GM19025 (cell line): ENCODE results near the gene CPLX1.
"Not testable (repeated sequence)": the region's sequence is repeated elsewhere in the genome, so short reads cannot be mapped to it uniquely, and the experiment has no call there.

Experiments used
- ATAC-seq: cut with Tn5 transposase; IDR thresholded peaks from one replicate; pipeline ENCODE4 v1.9.1; 2021; ENCODE audit warnings: mild to moderate bottlenecking, low read depth, moderate library complexity; ENCODE audit not compliant: unreplicated experiment

Gene CPLX1

DNA sequence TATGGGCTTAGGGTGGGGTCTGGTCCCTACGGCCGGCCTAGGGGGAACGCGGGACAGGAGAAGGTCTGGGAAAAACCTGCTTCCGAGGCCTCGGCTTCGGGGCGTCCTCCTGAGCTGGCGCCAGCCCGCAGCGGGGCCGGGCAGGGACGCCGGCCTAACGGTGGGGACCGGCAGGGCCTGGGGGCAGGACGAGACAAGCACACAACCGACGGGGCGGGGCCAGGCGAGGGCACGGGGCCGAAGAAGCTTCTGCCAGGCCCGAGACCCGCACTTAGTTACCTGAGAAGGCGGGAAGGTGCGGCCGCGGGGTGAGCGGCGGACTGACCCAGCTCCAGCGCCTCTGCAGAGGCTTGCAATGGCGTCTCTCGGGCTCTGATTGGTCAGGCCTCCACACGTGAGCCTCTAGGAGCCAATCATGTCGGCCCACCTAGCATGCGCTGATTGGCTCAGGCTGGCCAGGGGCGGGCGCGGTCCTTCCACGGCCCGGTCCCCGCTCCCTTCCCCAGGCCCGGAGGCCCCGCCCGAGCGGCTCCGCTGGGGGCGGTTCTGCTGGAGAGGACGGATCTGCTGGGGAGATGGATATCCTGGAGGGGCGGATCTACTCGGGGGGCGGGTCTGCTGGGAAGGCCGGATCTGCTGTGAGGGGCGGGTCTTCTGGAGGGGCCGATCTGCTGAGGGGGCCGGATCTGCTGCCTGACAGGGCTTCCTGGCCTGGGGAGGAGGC lies 44.3 kb downstream of the CPLX1 start:
- peak; percentile 96 for ATAC-seq

- no peak for ATAC-seq
Measured at GRCh38 chr4:780716-781492, 45.0 kb downstream of the CPLX1 start.

DNA sequence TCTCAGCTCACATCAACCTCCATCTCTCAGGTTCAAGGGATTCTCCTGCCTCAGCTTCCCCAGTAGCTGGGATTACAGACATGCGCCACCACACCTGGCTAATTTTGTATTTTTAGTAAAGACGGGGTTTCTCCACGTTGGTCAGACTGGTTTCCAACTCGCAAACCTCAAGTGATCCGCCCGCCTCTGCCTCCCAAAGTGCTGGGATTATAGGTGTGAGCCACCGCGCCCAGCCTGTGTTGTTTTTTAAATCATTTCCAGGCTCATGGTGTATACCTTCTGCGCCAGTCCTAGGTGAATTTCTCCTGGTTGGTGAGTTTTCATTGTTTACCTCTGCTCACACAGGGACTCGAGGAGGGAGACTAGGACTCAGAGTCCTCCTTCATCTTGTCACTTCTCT lies 45.7 kb downstream of the CPLX1 start:
- ATAC-seq: not testable (repeated sequence)

GRCh38 chr4:779555-779954 lies 46.4 kb downstream of the CPLX1 start:
- ATAC-seq: no peak

DNA sequence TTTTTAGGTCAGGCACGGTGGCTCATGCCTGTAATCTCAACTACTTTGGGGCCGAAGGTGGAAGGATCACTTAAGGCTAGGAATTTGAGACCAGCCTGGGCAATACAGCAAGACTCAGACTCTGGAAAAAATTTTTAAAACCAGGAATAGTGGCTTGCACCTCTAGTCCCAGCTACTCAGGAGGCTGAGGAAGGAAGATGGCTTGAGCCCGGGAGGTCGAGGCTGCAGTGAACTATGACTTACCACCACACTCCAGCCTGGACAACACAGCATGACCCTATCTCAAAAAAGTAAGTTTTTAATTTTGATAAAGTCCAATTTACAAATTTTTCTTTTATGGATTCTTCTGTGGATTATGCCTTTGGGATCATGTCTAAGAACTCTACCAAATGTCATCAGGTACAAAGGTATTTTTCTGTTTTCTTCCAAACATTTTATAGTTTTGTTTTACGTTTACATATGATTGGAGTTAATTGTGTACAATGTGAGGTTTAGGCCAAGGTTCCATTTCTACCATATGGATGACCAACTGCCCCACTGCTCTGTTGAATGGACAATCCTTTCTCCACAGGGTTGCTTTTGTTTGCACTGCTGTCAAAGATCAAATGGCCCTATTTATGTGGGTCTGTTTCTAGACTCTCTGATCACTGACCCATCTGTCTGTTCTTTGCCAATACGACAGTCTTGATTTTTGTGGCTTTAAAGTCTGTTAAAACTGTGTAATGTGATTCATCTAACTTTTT lies 48.2 kb downstream of the CPLX1 start:
- no peak for ATAC-seq

GRCh38 chr4:776743-777441 lies 49.0 kb downstream of the CPLX1 start:
- ATAC-seq: no peak

- not testable (repeated sequence) for ATAC-seq
Measured at GRCh38 chr4:775485-775884, 50.4 kb downstream of the CPLX1 start.

GRCh38 chr4:774419-775092 lies 51.4 kb downstream of the CPLX1 start:
- ATAC-seq: not testable (repeated sequence)

- ATAC-seq: no peak
Measured at GRCh38 chr4:773214-773613, 52.7 kb downstream of the CPLX1 start.

- ATAC-seq: no peak
Measured at GRCh38 chr4:772776-773175, 53.2 kb downstream of the CPLX1 start.

GRCh38 chr4:772118-772517 lies 53.8 kb downstream of the CPLX1 start:
- ATAC-seq: no peak

DNA sequence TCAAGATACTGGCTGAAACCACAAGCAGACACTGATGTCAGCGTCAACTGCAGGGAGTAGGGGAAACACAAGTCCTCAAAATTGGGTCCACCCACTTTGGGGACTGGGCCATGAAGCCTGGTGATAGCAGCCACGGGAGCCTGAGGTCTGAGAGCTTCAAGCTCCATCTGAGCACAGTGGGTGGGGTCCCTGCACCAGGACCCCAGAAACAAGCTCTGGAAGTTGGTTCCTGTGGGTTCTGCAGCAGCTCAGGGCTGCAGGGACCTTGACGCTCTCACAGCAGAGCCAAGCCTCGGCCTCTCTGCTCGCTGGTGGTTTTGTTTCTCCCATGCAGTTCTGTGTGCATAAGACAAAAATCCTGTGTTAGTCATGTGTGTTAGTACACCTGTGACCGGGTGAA lies 54.5 kb downstream of the CPLX1 start:
- ATAC-seq: no peak

DNA sequence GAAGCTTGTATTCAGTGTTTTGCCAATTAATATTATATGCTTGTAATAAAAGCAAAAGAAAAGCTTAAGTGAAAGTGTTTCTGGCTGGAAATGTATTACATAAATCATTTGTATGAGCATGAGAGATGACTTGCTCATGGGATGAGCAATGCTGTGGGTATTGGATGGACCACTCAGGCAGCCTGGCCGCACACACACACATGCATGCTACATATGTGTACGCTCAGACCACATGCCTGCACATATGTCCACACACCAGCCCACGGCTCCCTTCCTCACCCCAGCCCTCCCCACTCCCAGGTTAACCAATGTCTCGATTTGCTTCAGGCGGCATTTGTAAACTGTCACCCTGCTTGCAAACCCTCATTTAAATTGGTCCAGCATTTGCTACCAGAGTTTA lies 55.9 kb downstream of the CPLX1 start:
- ATAC-seq: no peak

GRCh38 chr4:769511-769910 lies 56.4 kb downstream of the CPLX1 start:
- ATAC-seq: no peak

GRCh38 chr4:768995-769394 lies 56.9 kb downstream of the CPLX1 start:
- no peak for ATAC-seq

- ATAC-seq: no peak
Measured at GRCh38 chr4:768076-768475, 57.9 kb downstream of the CPLX1 start.

- ATAC-seq: no peak
Measured at GRCh38 chr4:766559-767283, 59.2 kb downstream of the CPLX1 start.

DNA sequence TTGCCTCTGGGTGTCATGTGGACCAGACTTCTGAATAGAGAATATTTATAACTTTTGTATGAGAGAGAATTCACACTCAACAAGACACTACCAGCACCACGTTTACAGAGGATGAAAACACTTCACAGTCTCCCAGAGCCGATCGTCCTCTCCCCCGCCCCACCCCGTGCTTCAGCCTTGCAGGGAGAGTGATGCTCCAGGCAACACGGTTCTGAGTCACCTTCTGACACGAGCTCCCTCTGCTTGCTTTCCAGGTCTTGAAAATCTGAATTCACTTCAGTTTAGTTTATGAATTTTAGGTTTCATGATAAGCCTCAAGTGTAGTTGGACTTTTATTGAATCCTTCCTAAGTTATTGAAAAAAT lies 59.8 kb downstream of the CPLX1 start:
- no peak for ATAC-seq

GRCh38 chr4:764405-765169 lies 61.3 kb downstream of the CPLX1 start:
- no peak for ATAC-seq
